K562 (cell line): ENCODE results near the gene NHS. TPM values are rescaled to one million over a fixed set of nuclear protein-coding genes. Genes with fewer than 3 reads are reported as not detected.

Source experiments
- ATAC-seq: fragments of 200-7000 bp; cut with Tn5 transposase; 3 replicates; pipeline ENCODE4 v1.9.1; 2020; ENCODE audit warnings: moderate library complexity
- BruUV-seq: library from RNA; stranded (reverse); fragments of 400-500 nt; replicated peaks from 2 replicates; lab custom pipeline; 2021; lab: Mats Ljungman, UMichigan
- CTCF ChIA-PET: fragments of 300-600 bp; formaldehyde crosslinking; extraction: SDS; loops from one replicate; lab custom pipeline; 2021; ENCODE audit warnings: low intra/inter-chr PET ratio; lab: Yijun Ruan, JAX
- POLR2A ChIA-PET: fragments of 300-600, 350-650 bp; sonication (Branson Sonifier 250); formaldehyde crosslinking; extraction: SDS; loops from one replicate; lab custom pipeline; 2021; ENCODE audit warnings: antibody characterized with exemption, inconsistent platforms; lab: Yijun Ruan, JAX
- DNase-seq, 4 experiments: peaks; one replicate each; pipeline versions ENCODE4 v3.0.0 to v3.0.0-alpha.2; 2011 to 2018; ENCODE audit warnings: low spot score in 3 of 4, mixed read lengths in 3 of 4; ENCODE audit errors: extremely low read depth in 1 of 4
- FAIRE-seq: peaks from 2 replicates; lab custom pipeline; 2011; peaks lifted over from hg19 to GRCh38; lab: Jason Lieb, UNC
- H2AFZ ChIP-seq: 2 replicates; pipeline ENCODE4 v1.6.0; 2011; ENCODE audit warnings: low read depth, low read length, control low read depth, inconsistent platforms
- H3K27ac ChIP-seq: fragments of 200-600 bp; 3 replicates; pipeline ENCODE4 v1.8.0; 2011; ENCODE audit warnings: low read depth, mild to moderate bottlenecking, control low read depth, inconsistent platforms, low read length, moderate library complexity, mixed read lengths; ENCODE audit errors: extremely low read depth
- H3K27me3 ChIP-seq, 2 experiments: fragments of 300-600 bp in 1 of 2; 2 replicates in 1 of 2; 3 replicates in 1 of 2; pipeline versions ENCODE4 v1.6.0 to v1.8.0; 2011; ENCODE audit warnings: inconsistent platforms in 2 of 2, low read length in 2 of 2, mild to moderate bottlenecking in 1 of 2, mixed read lengths in 1 of 2, moderate library complexity in 1 of 2; ENCODE audit not compliant: control insufficient read depth in 2 of 2, insufficient read depth in 2 of 2
- H3K36me3 ChIP-seq: fragments of 300-600 bp; 3 replicates; pipeline ENCODE4 v1.8.0; 2011; ENCODE audit warnings: mild to moderate bottlenecking, low read length, inconsistent platforms; ENCODE audit not compliant: control insufficient read depth, insufficient read depth
- H3K4me1 ChIP-seq, 2 experiments: fragments of 200-600 bp in 1 of 2; replicated peaks in 1 of 2; 2 replicates in 1 of 2; 3 replicates in 1 of 2; pipeline versions ENCODE4 v1.5.1 to v1.8.0; 2011; ENCODE audit warnings: inconsistent platforms in 2 of 2, low read length in 2 of 2, mild to moderate bottlenecking in 1 of 2, mixed read lengths in 1 of 2, moderate library complexity in 1 of 2; ENCODE audit not compliant: control insufficient read depth in 2 of 2, insufficient read depth in 2 of 2
- H3K4me2 ChIP-seq: 2 replicates; pipeline ENCODE4 v1.6.1; 2011; ENCODE audit warnings: low read length, control low read depth, inconsistent platforms, mixed read lengths; ENCODE audit not compliant: insufficient read depth
- H3K4me3 ChIP-seq: fragments of 200-600 bp; sonication (generic), shearing (Covaris generic); 2 replicates; pipeline ENCODE4 v1.5.1; 2016; ENCODE audit warnings: control low read depth, inconsistent platforms
- H3K79me2 ChIP-seq: fragments of 200-600 bp; 3 replicates; pipeline ENCODE4 v1.8.0; 2011; ENCODE audit warnings: low read length, inconsistent platforms; ENCODE audit not compliant: control insufficient read depth, insufficient read depth
- H3K9ac ChIP-seq, 2 experiments: 2 replicates each; pipeline versions ENCODE4 v1.6.0 to v1.6.1; 2011; ENCODE audit warnings: low read depth in 2 of 2, low read length in 2 of 2, control low read depth in 1 of 2, inconsistent platforms in 1 of 2, mild to moderate bottlenecking in 1 of 2, mixed read lengths in 1 of 2; ENCODE audit not compliant: insufficient read depth in 1 of 2
- H3K9me1 ChIP-seq: one replicate; pipeline ENCODE4 v1.6.0; 2011; ENCODE audit warnings: inconsistent platforms, mild to moderate bottlenecking, low read length, moderate library complexity; ENCODE audit not compliant: control insufficient read depth, insufficient read depth
- H3K9me3 ChIP-seq: replicated peaks from 2 replicates; pipeline ENCODE4 v1.5.1; 2011; ENCODE audit warnings: low read depth, low read length, inconsistent platforms; ENCODE audit not compliant: control insufficient read depth, insufficient read depth
- H4K20me1 ChIP-seq: replicated peaks from 2 replicates; pipeline ENCODE4 v1.6.1; 2011; ENCODE audit warnings: low read length, inconsistent platforms, mixed read lengths; ENCODE audit not compliant: control insufficient read depth, insufficient read depth
- TEAD1 ChIP-seq, 2 experiments: fragments of 450-650 bp in 1 of 2; sonication (generic) in 1 of 2; formaldehyde crosslinking; IDR thresholded peaks; 2 replicates each; pipeline versions ENCODE4 v1.4.0 to v1.8.0; 2020 to 2022; ENCODE audit warnings: mild to moderate bottlenecking in 2 of 2, missing genetic modification reagents in 1 of 2
- ZNF143 ChIP-seq: sonication (generic); formaldehyde crosslinking; IDR thresholded peaks from 2 replicates; pipeline ENCODE4 v1.9.0; 2022; ENCODE audit warnings: mild to moderate bottlenecking, missing genetic modification reagents
- WGBS: fragments of 100-300 bp; shearing (Covaris generic); methylation state at CpG from one replicate; pipeline ENCODE4 v1.1.6; 2016; ENCODE audit warnings: low coverage, mixed read lengths; ENCODE audit not compliant: insufficient coverage; ENCODE audit errors: missing lambda C conversion rate; 5-methylcytosine and 5-hydroxymethylcytosine counted together
- in situ Hi-C: fragments of 300-500 bp; cut with MboI; formaldehyde crosslinking; loops from 4 replicates; pipeline ENCODE4 v1.15.0; 2018; ENCODE audit warnings: inconsistent platforms, mixed read lengths
- intact Hi-C: fragments of 100-400 bp; cut with micrococcal nuclease; formaldehyde crosslinking; loops from 2 replicates; pipeline ENCODE4 v1.14.2; 2022
- polyA plus RNA-seq, 8 experiments: library from polyadenylated mRNA; depleted of rRNA in 4 of 8; stranded (reverse) in 5 of 8; unstranded in 3 of 8; fragments of >200 nt; fragmentation: Nextera tagmentation in 2 of 8; fragmentation: Illumina TruSeq in 1 of 8; extraction: Ambion mirVana in 2 of 8; extraction: Trizol in 1 of 8; gene quantifications; 2 replicates each; pipeline versions ENCODE4 v1.2.1 to v1.2.3, GENCODE V29; 2011 to 2014; ENCODE audit warnings: inconsistent platforms in 1 of 8, missing spikeins in 1 of 8
- total RNA-seq, 7 experiments: library from RNA; depleted of rRNA in 6 of 7; stranded (reverse); fragments of >200 nt in 6 of 7; fragmentation: Illumina TruSeq in 2 of 7; extraction: Trizol in 2 of 7; gene quantifications; 2 replicates each; pipeline versions ENCODE4 v1.2.1 to v1.2.3, GENCODE V29; 2011 to 2021; ENCODE audit warnings: low replicate concordance in 1 of 7
- TF ChIP-seq, protein P1 (sequence below), 2 experiments: fragments of 450-650 bp in 1 of 2; sonication (generic) in 1 of 2; formaldehyde crosslinking in 1 of 2; IDR thresholded peaks; 2 replicates each; pipeline versions ENCODE4 v1.7.1 to v1.9.0; 2016 to 2022; ENCODE audit warnings: inconsistent platforms in 1 of 2, mild to moderate bottlenecking in 1 of 2, missing genetic modification reagents in 1 of 2
- TF ChIP-seq, protein P2 (sequence below), 2 experiments: fragments of 450-650 bp; formaldehyde crosslinking in 1 of 2; IDR thresholded peaks; 2 replicates each; pipeline versions ENCODE4 v1.4.0 to v1.6.1; 2014 to 2020; ENCODE audit warnings: mild to moderate bottlenecking in 2 of 2, borderline replicate concordance in 1 of 2, low read depth in 1 of 2

The NHS gene
- total and polyA plus RNA-seq, 9 of the 15 experiments (the other 6 are each of a cell fraction or from before 2014, with no cell fraction given): 0.02 TPM; not detected in 8

DNA sequence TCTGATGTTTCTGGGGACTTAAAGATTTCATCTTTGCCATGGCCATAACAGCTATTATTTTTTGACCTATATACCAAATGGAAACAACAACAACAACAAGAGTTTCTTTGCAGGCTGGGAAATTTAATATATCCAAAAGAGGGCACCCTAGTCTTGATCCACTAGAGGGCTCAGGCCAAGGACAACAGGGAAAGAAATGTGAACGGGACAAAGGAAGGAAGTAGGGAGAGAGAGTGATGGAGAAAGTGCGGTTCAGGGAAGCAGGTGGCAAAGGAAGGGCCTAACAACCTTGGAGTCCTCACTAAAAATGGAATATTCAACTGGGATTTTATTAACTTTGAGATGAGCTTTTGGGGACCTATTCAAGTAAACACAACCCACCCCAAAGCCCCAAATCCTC lies 294.5 kb downstream of the NHS start:
- intact Hi-C loops: no loop called here
- Histone ChIP-seq H3K4me1 (no peaks in the 10 kb centered on the region), H3K9me3 (no peaks in the 10 kb centered on the region), H3K9me1 (no peaks in the 10 kb centered on the region), H3K27me3 (no peaks in the 10 kb centered on the region), H3K9ac (no peak overlapping the region), H4K20me1 (no peaks in the 10 kb centered on the region), H3K4me3 (no peak overlapping the region), H3K27ac (no peak overlapping the region), H3K79me2 (no peaks in the 10 kb centered on the region), H3K36me3 (no peaks in the 10 kb centered on the region), H2AFZ (no peak overlapping the region), H3K4me2 (no peak overlapping the region)
- FAIRE-seq (no peak), DNase-seq (no peak), ATAC-seq (no peak)
- WGBS: 0% methylated on average over 2 of the region's 2 CpGs
- CTCF ChIA-PET: no interaction called here
- BruUV-seq: no TSS peak
- in situ Hi-C loops: no loop called here
- POLR2A ChIA-PET: no interaction called here
- TF ChIP-seq ZNF143 (CRISPR knock-in tag) (no peak), TEAD1 (CRISPR knock-in tag; IDR thresholded peaks at IDR 0.05) (no peak)
- TF ChIP-seq, protein P1, sequence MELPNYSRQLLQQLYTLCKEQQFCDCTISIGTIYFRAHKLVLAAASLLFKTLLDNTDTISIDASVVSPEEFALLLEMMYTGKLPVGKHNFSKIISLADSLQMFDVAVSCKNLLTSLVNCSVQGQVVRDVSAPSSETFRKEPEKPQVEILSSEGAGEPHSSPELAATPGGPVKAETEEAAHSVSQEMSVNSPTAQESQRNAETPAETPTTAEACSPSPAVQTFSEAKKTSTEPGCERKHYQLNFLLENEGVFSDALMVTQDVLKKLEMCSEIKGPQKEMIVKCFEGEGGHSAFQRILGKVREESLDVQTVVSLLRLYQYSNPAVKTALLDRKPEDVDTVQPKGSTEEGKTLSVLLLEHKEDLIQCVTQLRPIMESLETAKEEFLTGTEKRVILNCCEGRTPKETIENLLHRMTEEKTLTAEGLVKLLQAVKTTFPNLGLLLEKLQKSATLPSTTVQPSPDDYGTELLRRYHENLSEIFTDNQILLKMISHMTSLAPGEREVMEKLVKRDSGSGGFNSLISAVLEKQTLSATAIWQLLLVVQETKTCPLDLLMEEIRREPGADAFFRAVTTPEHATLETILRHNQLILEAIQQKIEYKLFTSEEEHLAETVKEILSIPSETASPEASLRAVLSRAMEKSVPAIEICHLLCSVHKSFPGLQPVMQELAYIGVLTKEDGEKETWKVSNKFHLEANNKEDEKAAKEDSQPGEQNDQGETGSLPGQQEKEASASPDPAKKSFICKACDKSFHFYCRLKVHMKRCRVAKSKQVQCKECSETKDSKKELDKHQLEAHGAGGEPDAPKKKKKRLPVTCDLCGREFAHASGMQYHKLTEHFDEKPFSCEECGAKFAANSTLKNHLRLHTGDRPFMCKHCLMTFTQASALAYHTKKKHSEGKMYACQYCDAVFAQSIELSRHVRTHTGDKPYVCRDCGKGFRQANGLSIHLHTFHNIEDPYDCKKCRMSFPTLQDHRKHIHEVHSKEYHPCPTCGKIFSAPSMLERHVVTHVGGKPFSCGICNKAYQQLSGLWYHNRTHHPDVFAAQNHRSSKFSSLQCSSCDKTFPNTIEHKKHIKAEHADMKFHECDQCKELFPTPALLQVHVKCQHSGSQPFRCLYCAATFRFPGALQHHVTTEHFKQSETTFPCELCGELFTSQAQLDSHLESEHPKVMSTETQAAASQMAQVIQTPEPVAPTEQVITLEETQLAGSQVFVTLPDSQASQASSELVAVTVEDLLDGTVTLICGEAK (IDR thresholded peaks at IDR 0.05): no peak
- TF ChIP-seq, protein P1 (CRISPR knock-in tag; IDR thresholded peaks at IDR 0.05): no peak
- TF ChIP-seq, protein P2, sequence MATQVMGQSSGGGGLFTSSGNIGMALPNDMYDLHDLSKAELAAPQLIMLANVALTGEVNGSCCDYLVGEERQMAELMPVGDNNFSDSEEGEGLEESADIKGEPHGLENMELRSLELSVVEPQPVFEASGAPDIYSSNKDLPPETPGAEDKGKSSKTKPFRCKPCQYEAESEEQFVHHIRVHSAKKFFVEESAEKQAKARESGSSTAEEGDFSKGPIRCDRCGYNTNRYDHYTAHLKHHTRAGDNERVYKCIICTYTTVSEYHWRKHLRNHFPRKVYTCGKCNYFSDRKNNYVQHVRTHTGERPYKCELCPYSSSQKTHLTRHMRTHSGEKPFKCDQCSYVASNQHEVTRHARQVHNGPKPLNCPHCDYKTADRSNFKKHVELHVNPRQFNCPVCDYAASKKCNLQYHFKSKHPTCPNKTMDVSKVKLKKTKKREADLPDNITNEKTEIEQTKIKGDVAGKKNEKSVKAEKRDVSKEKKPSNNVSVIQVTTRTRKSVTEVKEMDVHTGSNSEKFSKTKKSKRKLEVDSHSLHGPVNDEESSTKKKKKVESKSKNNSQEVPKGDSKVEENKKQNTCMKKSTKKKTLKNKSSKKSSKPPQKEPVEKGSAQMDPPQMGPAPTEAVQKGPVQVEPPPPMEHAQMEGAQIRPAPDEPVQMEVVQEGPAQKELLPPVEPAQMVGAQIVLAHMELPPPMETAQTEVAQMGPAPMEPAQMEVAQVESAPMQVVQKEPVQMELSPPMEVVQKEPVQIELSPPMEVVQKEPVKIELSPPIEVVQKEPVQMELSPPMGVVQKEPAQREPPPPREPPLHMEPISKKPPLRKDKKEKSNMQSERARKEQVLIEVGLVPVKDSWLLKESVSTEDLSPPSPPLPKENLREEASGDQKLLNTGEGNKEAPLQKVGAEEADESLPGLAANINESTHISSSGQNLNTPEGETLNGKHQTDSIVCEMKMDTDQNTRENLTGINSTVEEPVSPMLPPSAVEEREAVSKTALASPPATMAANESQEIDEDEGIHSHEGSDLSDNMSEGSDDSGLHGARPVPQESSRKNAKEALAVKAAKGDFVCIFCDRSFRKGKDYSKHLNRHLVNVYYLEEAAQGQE (IDR thresholded peaks at IDR 0.05; ENCODE audit: borderline replicate concordance): no peak
- TF ChIP-seq, protein P2 (CRISPR knock-in tag; IDR thresholded peaks at IDR 0.05; ENCODE audit: low read depth): no peak
